HepG2 (cell line): Measurements from ENCODE around the gene ANKRD40. TPM values are rescaled to one million over a fixed set of nuclear protein-coding genes. Genes with fewer than 3 reads are reported as not detected.

ENCODE experiments used
- CCDC6 ChIP-seq: sonication (generic); formaldehyde crosslinking; IDR thresholded peaks from 2 replicates; pipeline ENCODE4 v1.8.1; 2022; ENCODE audit warnings: mild to moderate bottlenecking, missing genetic modification reagents, moderate library complexity
- FOXK2 ChIP-seq: fragments of 450-650 bp; IDR thresholded peaks from 2 replicates; pipeline ENCODE4 v1.6.1; 2016
- HNF4G ChIP-seq, 2 experiments: sonication (generic) in 1 of 2; formaldehyde crosslinking in 1 of 2; IDR thresholded peaks; 2 replicates each; pipeline versions ENCODE4 v1.4.0 to v1.6.1; 2011 to 2020; ENCODE audit warnings: borderline replicate concordance in 2 of 2, low read depth in 2 of 2, mild to moderate bottlenecking in 2 of 2, low read length in 1 of 2, missing genetic modification reagents in 1 of 2, moderate library complexity in 1 of 2
- IRX3 ChIP-seq: sonication (generic); formaldehyde crosslinking; IDR thresholded peaks from 2 replicates; pipeline ENCODE4 v1.8.1; 2023; ENCODE audit warnings: mild to moderate bottlenecking, low read depth, missing genetic modification reagents, borderline replicate concordance
- MAFF ChIP-seq: IDR thresholded peaks from 2 replicates; pipeline ENCODE4 v1.6.1; 2011; ENCODE audit warnings: low read depth, low read length, improper control_type of control experiment
- NFKBIZ ChIP-seq: IDR thresholded peaks from 2 replicates; pipeline ENCODE4 v1.6.1; 2018; ENCODE audit warnings: missing genetic modification reagents, missing compliant biosample characterization
- PHF20 ChIP-seq: sonication (generic); formaldehyde crosslinking; IDR thresholded peaks from 2 replicates; pipeline ENCODE4 v1.5.0; 2020; ENCODE audit warnings: mild to moderate bottlenecking, missing genetic modification reagents
- POGZ ChIP-seq: sonication (generic); formaldehyde crosslinking; IDR thresholded peaks from 2 replicates; pipeline ENCODE4 v1.4.0; 2020; ENCODE audit warnings: mild to moderate bottlenecking, missing genetic modification reagents
- RFXAP ChIP-seq: sonication (generic); formaldehyde crosslinking; IDR thresholded peaks from 2 replicates; pipeline ENCODE4 v1.4.0; 2020; ENCODE audit warnings: missing genetic modification reagents, borderline replicate concordance
- SNAI1 ChIP-seq: sonication (generic); formaldehyde crosslinking; IDR thresholded peaks from 2 replicates; pipeline ENCODE4 v1.5.0; 2020; ENCODE audit warnings: mild to moderate bottlenecking, missing genetic modification reagents, borderline replicate concordance
- SRSF1 ChIP-seq: fragments of 200-400 bp; formaldehyde crosslinking; optimal IDR thresholded peaks from 2 replicates; pipeline ENCODE3; 2017; ENCODE audit warnings: mild to moderate bottlenecking, low read depth, low read length, moderate library complexity
- TBL1XR1 ChIP-seq: fragments of 150-350 bp; IDR thresholded peaks from 2 replicates; pipeline ENCODE4 v1.6.1; 2014; ENCODE audit warnings: borderline replicate concordance, low read length; ENCODE audit not compliant: partially characterized antibody
- ZBTB20 ChIP-seq: sonication (generic); formaldehyde crosslinking; IDR thresholded peaks from 2 replicates; pipeline ENCODE4 v1.8.1; 2023; ENCODE audit warnings: missing genetic modification reagents, low read depth, mild to moderate bottlenecking, borderline replicate concordance
- ZKSCAN5 ChIP-seq: sonication (generic); formaldehyde crosslinking; IDR thresholded peaks from 2 replicates; pipeline ENCODE4 v1.5.1; 2020; ENCODE audit warnings: mild to moderate bottlenecking, missing genetic modification reagents
- ZMYM2 ChIP-seq: sonication (generic); formaldehyde crosslinking; IDR thresholded peaks from 2 replicates; pipeline ENCODE4 v1.8.0; 2022; ENCODE audit warnings: mild to moderate bottlenecking, missing genetic modification reagents
- ZNF235 ChIP-seq: sonication (generic); formaldehyde crosslinking; IDR thresholded peaks from 2 replicates; pipeline ENCODE4 v1.8.1; 2023; ENCODE audit warnings: mild to moderate bottlenecking, missing genetic modification reagents, borderline replicate concordance
- ZNF335 ChIP-seq: sonication (generic); formaldehyde crosslinking; IDR thresholded peaks from 2 replicates; pipeline ENCODE4 v1.4.0; 2020; ENCODE audit warnings: missing genetic modification reagents
- ZNF816 ChIP-seq: sonication (generic); formaldehyde crosslinking; IDR thresholded peaks from 2 replicates; pipeline ENCODE4 v1.8.0; 2022; ENCODE audit warnings: missing genetic modification reagents, mild to moderate bottlenecking, borderline replicate concordance
- ZNF850 ChIP-seq: sonication (generic); formaldehyde crosslinking; conservative IDR thresholded peaks from 2 replicates; pipeline ENCODE4 v1.9.0; 2021; ENCODE audit warnings: mild to moderate bottlenecking, missing genetic modification reagents
- polyA plus RNA-seq, 8 experiments: library from polyadenylated mRNA; depleted of rRNA in 3 of 8; stranded (reverse) in 7 of 8; unstranded in 1 of 8; fragments of >200 nt; fragmentation: Illumina TruSeq in 4 of 8; extraction: Trizol in 4 of 8; gene quantifications; 2 replicates each; pipeline versions ENCODE4 v1.2.1 to v1.2.3, GENCODE V29; 2011 to 2016; ENCODE audit warnings: low read depth in 4 of 8, missing spikeins in 1 of 8, mixed read lengths in 1 of 8; ENCODE audit not compliant: insufficient read depth in 1 of 8
- total RNA-seq, 5 experiments: library from RNA; depleted of rRNA; stranded (reverse); fragments of >200 nt; fragmentation: Illumina TruSeq; extraction: Trizol; gene quantifications; 2 replicates each; pipeline ENCODE4 v1.2.3, GENCODE V29; 2016; ENCODE audit warnings: low read depth in 1 of 5
- TF ChIP-seq, protein P1 (sequence below): sonication (generic); formaldehyde crosslinking; IDR thresholded peaks from 2 replicates; pipeline ENCODE4 v1.4.0; 2020; ENCODE audit warnings: missing genetic modification reagents
- TF ChIP-seq, protein P2 (sequence below): sonication (generic); formaldehyde crosslinking; IDR thresholded peaks from 2 replicates; pipeline ENCODE4 v1.5.1; 2020; ENCODE audit warnings: mild to moderate bottlenecking, missing genetic modification reagents, moderate library complexity
- TF ChIP-seq, protein P3 (sequence below): IDR thresholded peaks from 2 replicates; pipeline ENCODE4 v1.6.1; 2016; ENCODE audit warnings: missing compliant biosample characterization, missing genetic modification reagents, borderline replicate concordance
- TF ChIP-seq, protein P4 (sequence below): sonication (generic); formaldehyde crosslinking; IDR thresholded peaks from 2 replicates; pipeline ENCODE4 v1.5.0; 2020; ENCODE audit warnings: mild to moderate bottlenecking, missing genetic modification reagents, moderate library complexity
- TF ChIP-seq, protein P5 (sequence below): sonication (generic); formaldehyde crosslinking; IDR thresholded peaks from 2 replicates; pipeline ENCODE4 v1.5.0; 2020; ENCODE audit warnings: missing genetic modification reagents, mild to moderate bottlenecking, borderline replicate concordance

Gene ANKRD40
- total and polyA plus RNA-seq, 2 of the 13 experiments (the other 11 are each of a cell fraction or from before 2014, with no cell fraction given) = 35.0 to 46.4 TPM

DNA sequence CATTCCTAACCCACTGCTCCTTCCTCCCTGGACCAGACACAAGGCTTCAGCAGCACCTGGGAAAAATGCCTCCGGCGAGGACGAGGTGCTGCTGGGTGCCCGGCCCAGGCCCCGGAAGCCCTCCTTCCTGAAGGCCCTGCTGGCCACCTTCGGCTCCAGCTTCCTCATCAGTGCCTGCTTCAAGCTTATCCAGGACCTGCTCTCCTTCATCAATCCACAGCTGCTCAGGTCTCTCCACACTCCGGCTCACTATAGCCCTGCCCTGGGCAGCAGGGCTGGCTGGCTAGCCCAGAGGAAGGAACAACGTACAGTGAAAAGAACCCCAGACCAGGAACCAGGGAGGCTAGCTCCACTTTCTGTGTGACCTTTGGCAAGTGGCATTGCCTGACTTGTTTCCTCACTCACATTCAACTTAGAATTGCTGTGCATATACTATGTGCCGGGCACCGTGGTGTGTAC, 46.8 kb downstream of the ANKRD40 start (continued):
- TF ChIP-seq ZNF335 = no peak; the same call in 1 of the 2 replicates
- no peak for TF ChIP-seq MAFF
- TF ChIP-seq, protein P1, sequence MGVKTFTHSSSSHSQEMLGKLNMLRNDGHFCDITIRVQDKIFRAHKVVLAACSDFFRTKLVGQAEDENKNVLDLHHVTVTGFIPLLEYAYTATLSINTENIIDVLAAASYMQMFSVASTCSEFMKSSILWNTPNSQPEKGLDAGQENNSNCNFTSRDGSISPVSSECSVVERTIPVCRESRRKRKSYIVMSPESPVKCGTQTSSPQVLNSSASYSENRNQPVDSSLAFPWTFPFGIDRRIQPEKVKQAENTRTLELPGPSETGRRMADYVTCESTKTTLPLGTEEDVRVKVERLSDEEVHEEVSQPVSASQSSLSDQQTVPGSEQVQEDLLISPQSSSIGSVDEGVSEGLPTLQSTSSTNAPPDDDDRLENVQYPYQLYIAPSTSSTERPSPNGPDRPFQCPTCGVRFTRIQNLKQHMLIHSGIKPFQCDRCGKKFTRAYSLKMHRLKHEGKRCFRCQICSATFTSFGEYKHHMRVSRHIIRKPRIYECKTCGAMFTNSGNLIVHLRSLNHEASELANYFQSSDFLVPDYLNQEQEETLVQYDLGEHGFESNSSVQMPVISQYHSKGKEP (CRISPR knock-in tag) = no peak
- TF ChIP-seq, protein P2, sequence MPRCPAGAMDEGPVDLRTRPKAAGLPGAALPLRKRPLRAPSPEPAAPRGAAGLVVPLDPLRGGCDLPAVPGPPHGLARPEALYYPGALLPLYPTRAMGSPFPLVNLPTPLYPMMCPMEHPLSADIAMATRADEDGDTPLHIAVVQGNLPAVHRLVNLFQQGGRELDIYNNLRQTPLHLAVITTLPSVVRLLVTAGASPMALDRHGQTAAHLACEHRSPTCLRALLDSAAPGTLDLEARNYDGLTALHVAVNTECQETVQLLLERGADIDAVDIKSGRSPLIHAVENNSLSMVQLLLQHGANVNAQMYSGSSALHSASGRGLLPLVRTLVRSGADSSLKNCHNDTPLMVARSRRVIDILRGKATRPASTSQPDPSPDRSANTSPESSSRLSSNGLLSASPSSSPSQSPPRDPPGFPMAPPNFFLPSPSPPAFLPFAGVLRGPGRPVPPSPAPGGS (CRISPR knock-in tag) = no peak
- TF ChIP-seq SNAI1 = no peak
- no peak for TF ChIP-seq RFXAP
- no peak for TF ChIP-seq ZKSCAN5
- TF ChIP-seq FOXK2 = no peak
- TF ChIP-seq SRSF1 = no peak
- TF ChIP-seq ZMYM2 (CRISPR knock-in tag) = no peak
- TF ChIP-seq, protein P3, sequence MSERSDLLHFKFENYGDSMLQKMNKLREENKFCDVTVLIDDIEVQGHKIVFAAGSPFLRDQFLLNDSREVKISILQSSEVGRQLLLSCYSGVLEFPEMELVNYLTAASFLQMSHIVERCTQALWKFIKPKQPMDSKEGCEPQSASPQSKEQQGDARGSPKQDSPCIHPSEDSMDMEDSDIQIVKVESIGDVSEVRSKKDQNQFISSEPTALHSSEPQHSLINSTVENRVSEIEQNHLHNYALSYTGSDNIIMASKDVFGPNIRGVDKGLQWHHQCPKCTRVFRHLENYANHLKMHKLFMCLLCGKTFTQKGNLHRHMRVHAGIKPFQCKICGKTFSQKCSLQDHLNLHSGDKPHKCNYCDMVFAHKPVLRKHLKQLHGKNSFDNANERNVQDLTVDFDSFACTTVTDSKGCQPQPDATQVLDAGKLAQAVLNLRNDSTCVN (CRISPR knock-in tag) = no peak
- no peak for TF ChIP-seq HNF4G (IDR thresholded peaks at IDR 0.05; ENCODE audit: borderline replicate concordance, low read depth, low read length)
- no peak for TF ChIP-seq HNF4G (CRISPR knock-in tag; IDR thresholded peaks at IDR 0.05; ENCODE audit: borderline replicate concordance, low read depth)
- no peak for TF ChIP-seq ZNF816 (CRISPR knock-in tag)
- TF ChIP-seq IRX3 (CRISPR knock-in tag) = no peak
- no peak for TF ChIP-seq PHF20 (CRISPR knock-in tag)
- TF ChIP-seq NFKBIZ (CRISPR knock-in tag) = no peak
- TF ChIP-seq ZBTB20 (CRISPR knock-in tag) = no peak
- TF ChIP-seq, protein P4, sequence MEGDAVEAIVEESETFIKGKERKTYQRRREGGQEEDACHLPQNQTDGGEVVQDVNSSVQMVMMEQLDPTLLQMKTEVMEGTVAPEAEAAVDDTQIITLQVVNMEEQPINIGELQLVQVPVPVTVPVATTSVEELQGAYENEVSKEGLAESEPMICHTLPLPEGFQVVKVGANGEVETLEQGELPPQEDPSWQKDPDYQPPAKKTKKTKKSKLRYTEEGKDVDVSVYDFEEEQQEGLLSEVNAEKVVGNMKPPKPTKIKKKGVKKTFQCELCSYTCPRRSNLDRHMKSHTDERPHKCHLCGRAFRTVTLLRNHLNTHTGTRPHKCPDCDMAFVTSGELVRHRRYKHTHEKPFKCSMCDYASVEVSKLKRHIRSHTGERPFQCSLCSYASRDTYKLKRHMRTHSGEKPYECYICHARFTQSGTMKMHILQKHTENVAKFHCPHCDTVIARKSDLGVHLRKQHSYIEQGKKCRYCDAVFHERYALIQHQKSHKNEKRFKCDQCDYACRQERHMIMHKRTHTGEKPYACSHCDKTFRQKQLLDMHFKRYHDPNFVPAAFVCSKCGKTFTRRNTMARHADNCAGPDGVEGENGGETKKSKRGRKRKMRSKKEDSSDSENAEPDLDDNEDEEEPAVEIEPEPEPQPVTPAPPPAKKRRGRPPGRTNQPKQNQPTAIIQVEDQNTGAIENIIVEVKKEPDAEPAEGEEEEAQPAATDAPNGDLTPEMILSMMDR (CRISPR knock-in tag) = no peak
- TF ChIP-seq ZNF235 = no peak
- TF ChIP-seq ZNF850 (CRISPR knock-in tag) = no peak
- TF ChIP-seq TBL1XR1 = no peak
- TF ChIP-seq, protein P5, sequence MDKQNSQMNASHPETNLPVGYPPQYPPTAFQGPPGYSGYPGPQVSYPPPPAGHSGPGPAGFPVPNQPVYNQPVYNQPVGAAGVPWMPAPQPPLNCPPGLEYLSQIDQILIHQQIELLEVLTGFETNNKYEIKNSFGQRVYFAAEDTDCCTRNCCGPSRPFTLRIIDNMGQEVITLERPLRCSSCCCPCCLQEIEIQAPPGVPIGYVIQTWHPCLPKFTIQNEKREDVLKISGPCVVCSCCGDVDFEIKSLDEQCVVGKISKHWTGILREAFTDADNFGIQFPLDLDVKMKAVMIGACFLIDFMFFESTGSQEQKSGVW (CRISPR knock-in tag) = no peak
- no peak for TF ChIP-seq POGZ (CRISPR knock-in tag)
- TF ChIP-seq CCDC6 (CRISPR knock-in tag) = no peak
